Measurements from ENCODE around the gene ANKRD12.

GRCh38 chr18:9101730-9102507, 34.7 kb upstream of the ANKRD12 start:
- no peak for TF ChIP-seq CTCF (conservative IDR thresholded peaks at IDR 0.05 in 1 of 2, IDR thresholded peaks at IDR 0.05 in 1 of 2; ENCODE audit: low read depth in 1 of 2, low read length in 2 of 2)
- no peak for TF ChIP-seq EZH2 (IDR thresholded peaks at IDR 0.05; ENCODE audit: low read length, missing control alignments)
